Measurements from ENCODE around the gene TXNDC11. TPM values are rescaled to one million over a fixed set of nuclear protein-coding genes. Genes with fewer than 3 reads are reported as not detected.

The TXNDC11 gene
- total and polyA plus RNA-seq, 2 experiments from 2014 or later = 24.5 to 25.9 TPM

- H3K4me1 ChIP-seq (ENCODE audit: insufficient read depth) = peaks cover 59% of the 10 kb centered on the region
- H3K79me2 ChIP-seq (ENCODE audit: insufficient read depth) = no peaks in the 10 kb centered on the region
- H3K9ac ChIP-seq = no peak overlapping the region
- DNase-seq = no peak
- in situ Hi-C loops (cut with MboI) = no loop called here
- no peak overlapping the region for H3K4me2 ChIP-seq (ENCODE audit: unreplicated experiment)
- H3K27me3 ChIP-seq (replicated peaks; ENCODE audit: insufficient read depth) = no peaks in the 10 kb centered on the region
- H3K9me3 ChIP-seq (ENCODE audit: low read depth) = no peaks in the 10 kb centered on the region
- 90 to 93% methylated on average over 11 to 12 of the region's 12 CpGs for WGBS, 2 experiments (ENCODE audit: low coverage in 1 of 2, low lambda C conversion rate in 2 of 2, missing lambda C conversion rate in 2 of 2)
- peaks cover 22% of the 10 kb centered on the region for H3F3A ChIP-seq (ENCODE audit: insufficient read depth)
- no peak overlapping the region for H3K4me3 ChIP-seq
- no peak for TF ChIP-seq EZH2 (IDR thresholded peaks at IDR 0.05; ENCODE audit: insufficient read depth, poor library complexity, severe bottlenecking)
- TF ChIP-seq EZH2phosphoT487 (IDR thresholded peaks at IDR 0.05; ENCODE audit: insufficient read depth, low read depth) = no peak
- no peak overlapping the region for H2AFZ ChIP-seq
- no peak overlapping the region for H3K27ac ChIP-seq
- no peaks in the 10 kb centered on the region for H4K20me1 ChIP-seq (ENCODE audit: insufficient read depth)
- no peaks in the 10 kb centered on the region for H3K36me3 ChIP-seq (ENCODE audit: low read depth)
- no peaks in the 10 kb centered on the region for H3K9me2 ChIP-seq (ENCODE audit: insufficient read depth)
These were observed 112.5 kb downstream of the TXNDC11 start for GRCh38 chr16:11630046-11630767.

Small RNA genes within 50 kb of the gene (small RNA-seq; reads per million reads assigned to genes)
- not detected for gene RF00017 (ENCODE audit: low read depth, low replicate concordance)

Other genes starting within 250 kb of the TXNDC11 start
- gene LITAF, start 155.9 kb downstream of the TXNDC11 start, total RNA-seq (2014; rRNA removed; shearing (Covaris generic)) = 83.2 and 92.1 TPM in 2 replicates
- gene LITAF, start 155.9 kb downstream of the TXNDC11 start, polyA plus RNA-seq (2016; fragmentation: Nextera tagmentation; extraction: Ambion mirVana) = 150 and 159 TPM in 2 replicates
- gene SNN, start 74.4 kb downstream of the TXNDC11 start, total RNA-seq (2014; rRNA removed; shearing (Covaris generic)) = 5.9 and 6.7 TPM in 2 replicates
- gene SNN, start 74.4 kb downstream of the TXNDC11 start, polyA plus RNA-seq (2016; fragmentation: Nextera tagmentation; extraction: Ambion mirVana) = 5.3 and 5.4 TPM in 2 replicates
- gene ZC3H7A, start 54.4 kb upstream of the TXNDC11 start, total RNA-seq (2014; rRNA removed; shearing (Covaris generic)) = 30.7 and 33.6 TPM in 2 replicates
- 48.0 and 49.7 TPM in 2 replicates for gene ZC3H7A, start 54.4 kb upstream of the TXNDC11 start, polyA plus RNA-seq (2016; fragmentation: Nextera tagmentation; extraction: Ambion mirVana)
- gene RSL1D1, start 108.7 kb upstream of the TXNDC11 start, total RNA-seq (2014; rRNA removed; shearing (Covaris generic)) = 150 and 213 TPM in 2 replicates
- 240 and 274 TPM in 2 replicates for gene RSL1D1, start 108.7 kb upstream of the TXNDC11 start, polyA plus RNA-seq (2016; fragmentation: Nextera tagmentation; extraction: Ambion mirVana)
- 72.8 and 78.7 TPM in 2 replicates for gene GSPT1, start 173.1 kb upstream of the TXNDC11 start, total RNA-seq (2014; rRNA removed; shearing (Covaris generic))
- 108 and 112 TPM in 2 replicates for gene GSPT1, start 173.1 kb upstream of the TXNDC11 start, polyA plus RNA-seq (2016; fragmentation: Nextera tagmentation; extraction: Ambion mirVana)
- 0.65 TPM in 1 of 2 replicates, not detected in the other for gene NPIPB2, start 199.2 kb upstream of the TXNDC11 start, total RNA-seq (2014; rRNA removed; shearing (Covaris generic))
- gene NPIPB2, start 199.2 kb upstream of the TXNDC11 start, polyA plus RNA-seq (2016; fragmentation: Nextera tagmentation; extraction: Ambion mirVana) = 1.9 and 2.0 TPM in 2 replicates
- not detected in 2 replicates for gene TNFRSF17, start 222.4 kb upstream of the TXNDC11 start, total RNA-seq (2014; rRNA removed; shearing (Covaris generic))
- gene TNFRSF17, start 222.4 kb upstream of the TXNDC11 start, polyA plus RNA-seq (2016; fragmentation: Nextera tagmentation; extraction: Ambion mirVana) = not detected in 2 replicates
- gene SNX29, start 233.9 kb upstream of the TXNDC11 start, total RNA-seq (2014; rRNA removed; shearing (Covaris generic)) = 14.5 and 16.4 TPM in 2 replicates
- 20.4 and 23.5 TPM in 2 replicates for gene SNX29, start 233.9 kb upstream of the TXNDC11 start, polyA plus RNA-seq (2016; fragmentation: Nextera tagmentation; extraction: Ambion mirVana)

Measured in GM23248 (cell line).